Measurements from ENCODE around the gene HIVEP3.

GRCh38 chr1:41749991-41750745, 168.6 kb downstream of the HIVEP3 start:
- TF ChIP-seq EZH2 (optimal IDR thresholded peaks at IDR 0.05; ENCODE audit: low read depth, low read length) (no peak), CTCF (IDR thresholded peaks at IDR 0.05; ENCODE audit: low read length) (no peak)
